ENCODE results near the gene NPW.
"Not testable (repeated sequence)": the region's sequence is repeated elsewhere in the genome, so short reads cannot be mapped to it uniquely, and the experiment has no call there.

NPW gene

GRCh38 chr16:2027024-2028010 is 7.7 kb downstream of the NPW start:
- H3K4me3 ChIP-seq (ENCODE audit: low read length): no peak overlapping the region; the same call in 1 of the 2 replicates

GRCh38 chr16:2028146-2028545 is 8.6 kb downstream of the NPW start:
- H3K4me3 ChIP-seq (ENCODE audit: low read length): no peak overlapping the region
- TF ChIP-seq ZNF274 (IDR thresholded peaks at IDR 0.05; ENCODE audit: low read depth, low read length): no peak

More at GRCh38 chr16:2027024-2028010, 7.7 kb downstream of the NPW start:
- no peak for TF ChIP-seq ZNF274 (IDR thresholded peaks at IDR 0.05; ENCODE audit: low read depth, low read length)

GRCh38 chr16:2028620-2029220 is 9.1 kb downstream of the NPW start:
- no peak for TF ChIP-seq ZNF274 (IDR thresholded peaks at IDR 0.05; ENCODE audit: low read depth, low read length)
- no peak overlapping the region for H3K4me3 ChIP-seq (ENCODE audit: low read length)

GRCh38 chr16:2029350-2029749 is 9.8 kb downstream of the NPW start:
- TF ChIP-seq ZNF274 (IDR thresholded peaks at IDR 0.05; ENCODE audit: low read depth, low read length): no peak
- H3K4me3 ChIP-seq (ENCODE audit: low read length): no peak overlapping the region

GRCh38 chr16:2030036-2030435 is 10.5 kb downstream of the NPW start:
- H3K4me3 ChIP-seq (ENCODE audit: low read length): no peak overlapping the region
- no peak for TF ChIP-seq ZNF274 (IDR thresholded peaks at IDR 0.05; ENCODE audit: low read depth, low read length)

- no peak for TF ChIP-seq ZNF274 (IDR thresholded peaks at IDR 0.05; ENCODE audit: low read depth, low read length)
These were observed 11.5 kb downstream of the NPW start for GRCh38 chr16:2031081-2031577.

GRCh38 chr16:2032285-2033056 is 12.9 kb downstream of the NPW start:
- no peak for TF ChIP-seq ZNF274 (IDR thresholded peaks at IDR 0.05; ENCODE audit: low read depth, low read length)
- H3K4me3 ChIP-seq (ENCODE audit: low read length): no peak overlapping the region

More at GRCh38 chr16:2031081-2031577, 11.5 kb downstream of the NPW start:
- H3K4me3 ChIP-seq (ENCODE audit: low read length): no peak overlapping the region

GRCh38 chr16:2033057-2033908 is 13.7 kb downstream of the NPW start:
- no peak overlapping the region for H3K4me3 ChIP-seq (ENCODE audit: low read length)
- no peak for TF ChIP-seq ZNF274 (IDR thresholded peaks at IDR 0.05; ENCODE audit: low read depth, low read length)

- H3K4me3 ChIP-seq (ENCODE audit: low read length): not testable (repeated sequence)
These were observed 14.5 kb downstream of the NPW start for GRCh38 chr16:2033909-2034695.

GRCh38 chr16:2034696-2035430 is 15.3 kb downstream of the NPW start:
- H3K4me3 ChIP-seq (ENCODE audit: low read length): no peak overlapping the region
- no peak for TF ChIP-seq ZNF274 (IDR thresholded peaks at IDR 0.05; ENCODE audit: low read depth, low read length)

GRCh38 chr16:2035431-2036199 is 16.0 kb downstream of the NPW start:
- no peak for TF ChIP-seq ZNF274 (IDR thresholded peaks at IDR 0.05; ENCODE audit: low read depth, low read length)
- no peak overlapping the region for H3K4me3 ChIP-seq (ENCODE audit: low read length)
